Right ventricle myocardium superior (tissue), 1 donor: ENCODE measurements around the gene GFI1B. TPM values are rescaled to one million over a fixed set of nuclear protein-coding genes. Genes with fewer than 3 reads are reported as not detected.
A peak's percentile ranks its signal among the peaks of the same experiment; 100 is the strongest.

Source experiments
- ATAC-seq: fragments of 200-7000 bp; cut with Tn5 transposase; one replicate; pipeline ENCODE4 v1.9.1; 2020; ENCODE audit warnings: mild to moderate bottlenecking; ENCODE audit not compliant: poor library complexity
- DNase-seq: peaks from one replicate; pipeline ENCODE4 v3.0.0-alpha.2; 2020
- intact Hi-C: fragments of 100-400 bp; cut with DNase I; formaldehyde crosslinking; loops from one replicate; pipeline ENCODE4 v1.11.2; 2022
- long read RNA-seq: library from polyadenylated mRNA; unstranded; transcript quantifications from one replicate; pipeline ENCODE4 v2.0.0, GENCODE V29; 2021
- total RNA-seq: library from RNA; stranded (reverse); fragmentation: NEBNext Ultra II Directional; extraction: Animal tissue kit (Norgen Biotek cat#: 25700); gene quantifications from one replicate; pipeline ENCODE4 v1.2.1, GENCODE V29; 2021
- donor health status: DM: no; HTN: yes; CAD: no; lungs with severe emphysema.

GFI1B gene
- total RNA-seq: not detected
- long read RNA-seq: 0 reads

DNA sequence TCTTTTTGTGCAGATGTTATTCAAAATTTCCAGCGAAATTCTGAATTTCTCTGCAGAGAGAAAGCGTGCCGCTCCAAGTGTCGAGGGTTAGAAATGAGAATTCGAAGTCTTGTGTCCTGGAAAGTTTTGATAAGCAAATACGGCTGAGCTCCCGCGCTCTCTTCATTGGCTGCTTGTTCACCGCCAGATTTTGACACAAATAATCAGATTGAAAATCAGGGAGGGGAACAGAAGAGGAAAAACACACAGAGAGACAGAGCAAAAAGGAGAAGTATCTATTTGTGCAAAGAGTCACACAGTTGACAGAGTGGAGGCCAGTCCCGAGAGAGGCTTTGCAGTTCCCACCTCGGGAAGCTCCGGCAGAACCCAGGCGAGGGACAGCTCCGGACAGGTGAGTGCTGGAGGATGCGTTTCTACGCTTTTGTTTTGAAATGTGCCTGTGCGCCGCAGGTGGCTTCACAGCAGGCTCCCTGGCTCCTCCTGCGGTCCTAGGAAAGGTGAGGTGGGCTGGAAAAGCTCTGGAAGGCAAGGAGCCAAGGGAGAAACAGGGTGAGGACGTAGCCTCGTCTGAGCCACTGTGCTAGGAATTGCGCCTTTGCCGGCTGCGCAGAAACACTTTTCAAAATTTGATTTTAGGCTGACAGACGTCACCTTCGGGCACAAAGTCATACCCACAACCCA lies at the start of gene GFI1B:
GFI1B (plus strand) TSS at position 244 of the 681 bp plus-strand sequence. CDS start 7,985 bp downstream, outside the sequence.
- no peak for ATAC-seq
- DNase-seq: no peak
- intact Hi-C loops: loop anchor here (10.0 kb wide), 1 partner anchor 164 kb away; no protein-coding TSS in a partner anchor

DNA sequence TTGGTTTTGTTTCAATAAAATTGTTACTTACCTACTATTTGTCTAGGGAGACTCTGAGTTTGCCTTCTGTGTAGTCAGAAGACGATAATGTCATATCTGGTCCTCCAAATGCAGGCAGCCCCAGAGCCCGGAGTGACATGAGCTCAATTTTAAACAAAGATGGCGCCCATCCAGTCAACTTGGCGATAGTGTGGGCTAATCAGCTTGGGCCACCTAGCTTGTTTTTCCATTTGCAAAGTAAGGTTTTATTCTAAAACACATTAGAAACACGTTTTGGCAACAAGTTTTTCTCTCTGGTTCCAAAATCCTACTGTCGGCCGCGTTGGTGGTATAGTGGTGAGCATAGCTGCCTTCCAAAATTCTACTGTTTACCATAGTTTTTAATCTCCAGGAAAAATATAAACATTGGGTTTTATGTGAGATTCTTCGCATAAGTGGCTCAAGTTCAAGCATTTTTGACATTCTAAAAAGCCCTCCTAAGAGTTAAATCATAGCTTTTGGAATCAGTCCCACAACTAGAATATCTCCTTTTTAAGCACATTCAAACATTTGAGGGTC lies 47.2 kb upstream of the GFI1B start:
- no peak for ATAC-seq
- intact Hi-C loops: no loop called here
- DNase-seq: no peak

DNA sequence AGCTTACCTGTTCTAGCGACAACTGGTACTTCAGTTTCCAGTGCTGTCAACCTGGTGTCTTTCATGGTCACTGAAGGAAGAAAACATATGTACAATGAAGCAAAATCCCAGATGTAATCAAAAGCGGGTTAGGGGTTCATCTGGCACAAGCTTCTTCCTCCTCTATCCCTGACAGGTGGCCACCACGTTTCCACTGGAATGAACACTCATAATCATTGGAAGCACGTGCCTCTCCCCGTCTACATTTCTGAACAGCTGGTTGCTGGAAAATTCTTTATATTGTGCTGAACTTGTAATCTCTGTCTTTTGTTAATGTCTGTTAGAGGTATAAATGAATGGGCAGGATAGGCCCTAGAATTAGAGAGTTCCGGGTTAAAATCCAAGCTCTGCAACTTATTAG lies 43.5 kb upstream of the GFI1B start:
- DNase-seq: no peak
- ATAC-seq: no peak
- intact Hi-C loops: no loop called here

DNA sequence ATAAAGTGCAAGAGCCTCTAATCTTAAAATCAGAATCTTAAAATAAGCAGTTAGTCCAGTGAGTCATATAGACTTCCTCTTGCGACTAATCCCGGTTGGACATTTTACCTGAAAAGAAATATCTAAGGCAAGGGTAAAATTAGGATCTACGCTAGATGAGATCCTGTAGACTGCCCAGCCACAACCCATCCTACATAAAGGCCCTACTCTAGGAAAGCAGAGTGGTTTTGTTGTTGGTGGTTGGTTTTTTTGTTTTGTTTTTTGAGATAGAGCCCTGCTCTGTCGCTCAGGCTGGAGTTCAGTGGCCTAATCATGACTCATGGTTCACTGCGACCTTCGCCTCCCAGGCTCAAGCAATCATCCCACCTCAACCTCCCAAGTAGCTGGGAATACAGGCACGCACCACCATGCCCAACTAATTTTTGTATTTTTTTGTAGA lies 41.0 kb upstream of the GFI1B start:
- ATAC-seq (no peak), DNase-seq (no peak)
- intact Hi-C loops: no loop called here

DNA sequence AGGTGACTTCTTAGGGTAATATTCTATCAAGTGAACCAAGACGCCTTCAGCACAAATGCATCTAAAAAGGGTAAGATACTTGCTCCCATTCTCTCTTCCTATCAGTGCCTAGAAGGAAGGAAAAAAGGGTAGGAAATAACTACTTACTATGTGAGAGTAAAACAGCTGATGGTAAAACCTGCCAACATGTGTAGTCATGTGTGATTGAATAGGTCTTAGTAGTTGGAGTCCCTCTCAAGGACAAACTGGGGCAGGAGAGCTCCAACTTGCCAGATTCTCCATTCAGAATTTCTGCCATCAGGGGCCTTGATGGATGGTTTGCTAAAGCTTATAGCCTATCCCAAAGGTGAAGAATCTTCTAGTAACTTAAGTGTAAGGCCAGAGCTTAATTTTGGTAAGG lies 39.3 kb upstream of the GFI1B start:
- intact Hi-C loops: no loop called here
- ATAC-seq: no peak
- DNase-seq: no peak

DNA sequence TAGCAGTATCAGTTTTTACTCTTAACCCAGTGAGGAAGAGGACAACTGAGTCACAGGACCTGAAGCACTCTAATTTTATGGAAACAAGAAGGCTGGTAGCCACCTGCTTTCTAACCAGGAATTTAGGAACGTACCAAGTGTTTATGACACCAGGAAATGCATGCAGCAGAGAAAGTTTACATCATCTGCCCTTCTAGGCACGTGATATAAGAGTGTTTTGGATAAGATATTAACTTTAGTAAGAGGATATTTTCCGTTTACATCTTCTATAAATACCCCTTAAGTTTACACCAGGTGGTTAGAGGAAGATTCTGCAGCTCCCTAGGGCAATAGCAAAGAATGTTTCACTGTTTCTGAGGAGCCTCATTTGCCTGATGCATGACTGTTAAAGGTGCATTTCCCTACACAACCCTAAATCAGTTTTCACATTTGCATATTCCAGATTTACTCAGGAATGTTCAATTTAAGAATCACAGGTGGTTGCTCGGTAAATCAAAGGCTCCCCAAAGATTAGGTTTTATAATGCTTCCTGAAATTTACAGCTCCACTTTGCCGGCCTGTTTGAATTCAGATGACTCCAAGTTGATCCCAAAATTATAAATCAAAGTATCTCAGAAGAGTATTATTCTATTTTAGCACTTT lies 35.8 kb upstream of the GFI1B start:
- DNase-seq: no peak
- no peak for ATAC-seq
- intact Hi-C loops: no loop called here

DNA sequence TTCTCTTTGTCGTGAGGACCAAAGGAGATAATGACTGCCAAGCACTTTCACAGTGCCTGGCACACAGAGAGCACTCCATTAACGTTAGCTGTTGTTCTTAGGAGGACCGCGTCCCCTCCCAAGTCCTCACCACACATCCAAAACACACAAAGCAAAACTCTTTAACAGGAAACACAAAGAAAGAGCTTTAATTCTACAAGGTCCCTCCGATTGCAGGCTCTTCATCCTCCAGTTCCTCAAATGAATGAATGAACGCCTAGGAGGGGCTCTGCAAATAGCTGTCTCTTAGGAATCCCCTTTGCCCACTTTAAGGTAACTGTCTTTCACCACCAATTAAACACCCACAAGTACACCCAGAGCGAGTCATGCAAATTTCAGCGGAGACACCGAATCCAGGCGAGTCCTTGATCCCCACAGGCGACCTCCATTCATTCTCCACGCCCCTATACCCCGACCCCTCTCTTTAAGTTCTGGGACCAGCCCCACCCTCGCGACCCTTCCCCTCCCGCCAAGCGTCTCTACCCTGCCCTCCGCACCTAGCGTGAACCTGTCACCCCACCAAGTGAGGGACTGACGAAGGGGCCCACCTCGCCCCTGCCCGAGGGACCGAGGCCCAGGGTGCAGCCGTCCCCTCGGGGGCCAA lies 34.7 kb upstream of the GFI1B start:
- intact Hi-C loops: no loop called here
- no peak for DNase-seq
- no peak for ATAC-seq

DNA sequence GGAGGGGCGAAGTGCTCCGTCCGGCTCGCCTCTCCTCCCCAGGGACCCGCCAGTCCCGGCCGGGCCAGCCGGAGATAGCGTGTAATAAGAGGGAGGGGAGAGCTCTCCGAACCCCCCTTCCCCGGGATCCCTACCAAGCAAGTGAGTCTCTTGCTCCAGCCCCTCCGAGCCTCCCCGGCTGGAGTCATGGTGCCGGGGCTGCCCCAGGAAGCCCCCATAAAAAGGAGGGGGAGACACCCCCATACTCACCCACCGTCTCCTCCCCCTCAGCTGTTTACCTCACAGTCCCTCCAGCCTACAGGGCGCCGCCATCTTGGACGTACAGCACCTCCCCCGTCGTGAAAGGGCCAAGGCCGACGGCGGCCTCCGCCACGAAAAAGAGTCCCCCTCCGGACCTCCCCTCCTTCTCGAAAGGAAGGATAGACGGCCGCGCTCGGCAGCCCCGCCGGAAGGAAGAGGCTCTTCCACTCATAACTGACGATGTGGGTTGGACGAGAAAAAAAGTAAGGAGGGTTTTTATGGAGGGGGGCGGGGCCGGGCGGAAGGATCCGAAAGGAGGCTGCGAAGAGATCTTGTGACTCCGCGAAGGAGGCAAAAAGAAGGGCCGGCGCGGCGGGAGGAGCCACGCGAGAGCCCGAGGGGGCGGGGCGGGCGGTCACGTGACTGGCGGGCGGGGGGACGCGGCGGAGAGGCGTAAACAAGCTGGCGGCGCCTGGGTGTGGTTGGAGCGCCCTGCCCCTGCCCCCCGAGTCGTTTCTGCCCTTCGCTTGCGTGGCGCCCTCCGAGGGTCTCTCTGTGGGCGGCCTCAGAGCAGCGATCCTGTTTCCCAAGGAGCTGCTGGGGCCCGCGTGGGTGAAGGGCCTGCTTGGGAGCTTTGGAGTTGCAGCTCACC lies 34.0 kb upstream of the GFI1B start, which contains the start of gene TSC1:
TSC1 (minus strand) TSS at position 323 of the 892 bp plus-strand sequence. CDS start 15,744 bp downstream, outside the sequence.
- intact Hi-C loops: no loop called here
- ATAC-seq: peak; percentile 95

DNA sequence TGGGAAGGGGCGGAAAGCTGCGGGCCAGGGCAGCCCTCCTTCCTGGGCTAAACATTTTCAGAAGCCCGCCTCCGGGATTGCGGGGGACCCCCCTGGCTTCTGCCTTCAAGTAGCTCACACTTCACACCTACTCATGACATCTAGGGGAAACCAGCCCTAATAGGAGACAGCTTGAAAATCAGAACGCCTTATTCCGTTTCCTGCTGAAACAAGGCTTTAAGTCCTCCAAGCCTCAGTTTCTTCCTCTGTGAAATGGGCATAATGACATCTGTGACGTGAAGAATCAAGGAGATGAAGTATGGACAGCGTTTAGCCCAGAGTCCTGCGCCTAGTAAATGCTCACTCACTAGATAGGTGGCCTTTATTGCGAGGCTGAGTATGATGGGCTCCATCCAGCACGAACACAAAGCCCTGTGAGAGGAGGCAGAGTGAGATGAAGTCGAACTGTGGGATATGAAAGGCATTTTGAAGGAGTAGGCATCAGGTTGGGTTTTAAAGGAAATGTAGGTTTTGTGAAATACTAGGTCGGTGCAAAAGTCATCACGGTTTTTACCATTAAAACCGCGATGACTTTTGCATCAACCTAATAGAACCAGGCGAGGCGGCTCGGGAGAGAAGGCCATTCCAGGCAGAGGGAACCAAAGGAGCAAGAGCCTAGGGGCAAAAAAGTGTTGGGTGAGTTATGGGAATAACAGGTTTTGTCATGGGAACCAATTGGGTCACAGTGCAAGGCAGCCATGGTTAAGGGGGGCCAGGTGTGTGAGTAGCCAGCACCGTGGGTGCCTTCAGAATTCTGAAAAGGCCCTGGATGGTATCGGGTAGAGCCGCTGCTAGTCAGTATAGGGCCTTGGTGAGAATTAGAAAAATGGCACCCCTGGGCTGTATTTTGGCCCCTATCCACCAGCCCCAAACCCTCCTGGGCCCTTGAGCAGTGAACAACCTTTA lies 33.0 kb upstream of the GFI1B start:
- no peak for ATAC-seq
- intact Hi-C loops: no loop called here
- no peak for DNase-seq

More for the DNA sequence above, 34.0 kb upstream of the GFI1B start, which contains the start of gene TSC1:
- DNase-seq: peak; percentile 98

DNA sequence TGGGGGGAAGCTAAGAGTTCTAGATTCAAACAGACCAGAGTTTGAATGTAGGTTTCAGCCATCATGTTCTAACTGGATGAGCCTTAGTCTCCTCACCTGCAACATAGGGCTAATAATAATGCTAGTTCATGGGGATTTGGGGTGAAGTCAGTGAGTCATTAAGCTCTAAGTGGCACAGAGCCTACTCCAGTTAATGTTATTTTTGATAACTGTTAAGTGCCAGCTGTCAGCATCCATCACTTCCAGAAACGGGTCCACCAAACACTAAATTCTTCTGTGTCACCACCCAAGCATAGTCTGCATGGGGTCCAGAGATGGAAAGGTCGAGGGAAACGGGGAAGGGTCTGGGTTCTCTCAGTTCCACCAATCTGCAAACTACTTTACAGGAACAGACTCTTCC lies 32.3 kb upstream of the GFI1B start:
- ATAC-seq (no peak), DNase-seq (no peak)
- intact Hi-C loops: no loop called here

DNA sequence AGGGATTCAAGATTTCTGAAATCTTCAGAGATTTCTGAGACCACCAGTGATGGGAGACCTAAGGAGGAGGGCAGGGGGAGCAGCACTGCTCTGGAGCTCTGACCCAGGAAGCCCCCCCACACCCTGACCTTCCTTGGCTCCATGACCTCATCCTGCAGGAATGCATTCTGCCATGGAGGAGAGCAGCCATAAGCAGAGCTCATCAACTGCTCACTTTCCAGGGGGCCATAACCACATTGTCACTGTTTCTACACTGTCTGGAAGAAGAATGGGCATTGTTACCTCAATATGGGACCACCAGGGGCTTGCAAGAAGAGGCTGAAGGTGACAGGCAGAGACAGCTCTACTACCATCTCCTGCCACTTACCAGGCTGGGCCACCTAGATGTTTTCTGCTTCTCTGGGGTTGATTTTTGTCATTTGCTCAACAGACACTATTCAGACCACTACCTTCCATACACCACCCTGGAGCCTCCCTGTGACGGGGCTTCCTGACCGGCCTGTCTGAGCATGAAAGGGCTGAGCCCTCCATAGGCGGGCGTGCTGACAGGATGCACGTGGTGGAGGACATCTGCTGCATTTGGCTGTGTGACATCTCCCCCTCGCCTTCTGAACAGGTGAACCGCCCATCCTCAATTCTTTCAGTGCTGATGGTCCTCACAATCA lies 31.7 kb upstream of the GFI1B start:
- ATAC-seq: no peak
- intact Hi-C loops: no loop called here
- DNase-seq: no peak

DNA sequence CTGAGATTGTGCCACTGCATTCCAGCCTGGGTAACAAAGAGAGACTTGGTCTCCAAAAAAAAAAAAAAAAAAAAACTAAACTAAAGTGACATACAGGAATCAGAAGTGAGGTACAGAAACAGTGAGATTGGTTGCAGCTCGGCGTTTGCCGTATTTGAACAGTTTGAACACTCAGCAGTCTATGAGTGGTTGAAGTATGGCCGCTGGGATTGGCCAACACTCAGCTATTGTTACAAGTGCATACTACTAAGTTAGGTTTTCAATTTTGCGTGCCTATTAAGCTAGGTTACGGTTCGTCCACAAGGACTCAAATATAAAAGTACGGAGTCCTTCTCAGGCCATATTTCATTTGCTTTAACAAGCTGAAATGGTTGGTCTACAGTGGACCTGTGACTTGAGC lies 30.7 kb upstream of the GFI1B start:
- intact Hi-C loops: no loop called here
- DNase-seq: no peak
- no peak for ATAC-seq

DNA sequence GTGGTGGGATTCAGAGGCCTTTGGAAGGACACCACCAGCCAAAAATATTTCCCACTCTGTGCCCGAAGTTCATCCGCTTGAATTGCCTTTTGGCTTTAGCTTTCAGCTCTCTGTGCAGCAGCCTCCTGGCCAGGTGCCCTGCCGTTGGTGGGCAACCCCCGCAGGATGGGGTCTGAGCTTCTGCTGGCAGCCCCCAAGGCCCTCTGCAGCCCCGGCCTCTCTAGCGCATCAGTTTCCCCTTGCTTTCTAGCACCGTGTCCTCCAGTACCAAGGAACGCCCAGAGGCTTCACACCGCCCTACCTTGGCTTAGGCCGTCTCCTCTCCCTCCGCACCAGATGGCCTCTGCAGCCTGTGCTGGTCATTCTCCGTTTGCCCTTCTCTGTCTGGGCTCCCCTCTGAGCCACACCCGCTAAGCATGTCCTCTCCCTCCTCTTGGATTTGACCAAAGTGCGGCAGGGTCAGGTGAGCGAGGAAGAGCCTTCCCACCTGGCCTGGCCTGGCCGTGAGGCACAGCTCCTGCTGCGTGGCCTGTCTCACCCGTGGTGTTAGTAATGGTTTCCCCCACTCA lies 29.9 kb upstream of the GFI1B start:
- intact Hi-C loops: no loop called here
- no peak for DNase-seq
- no peak for ATAC-seq

DNA sequence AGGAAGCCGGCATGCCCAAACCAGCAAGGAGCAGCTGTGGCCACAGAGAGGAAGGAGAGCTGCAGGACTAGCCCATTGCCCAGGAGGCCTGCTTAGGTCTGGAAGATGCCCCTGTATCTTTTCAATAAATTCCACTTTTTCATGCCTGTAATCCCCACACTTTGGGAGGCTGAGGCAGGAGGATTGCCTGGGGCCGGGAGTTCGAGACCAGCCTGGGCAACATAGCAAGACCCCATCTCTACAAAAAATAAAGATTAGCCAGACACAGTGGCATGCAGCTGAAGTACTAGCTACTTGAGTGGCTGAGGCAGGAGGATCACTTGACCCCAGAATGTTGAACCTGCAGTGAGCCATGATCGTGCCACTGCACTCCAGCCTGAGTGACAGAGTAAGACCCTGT lies 28.8 kb upstream of the GFI1B start:
- no peak for DNase-seq
- intact Hi-C loops: no loop called here

DNA sequence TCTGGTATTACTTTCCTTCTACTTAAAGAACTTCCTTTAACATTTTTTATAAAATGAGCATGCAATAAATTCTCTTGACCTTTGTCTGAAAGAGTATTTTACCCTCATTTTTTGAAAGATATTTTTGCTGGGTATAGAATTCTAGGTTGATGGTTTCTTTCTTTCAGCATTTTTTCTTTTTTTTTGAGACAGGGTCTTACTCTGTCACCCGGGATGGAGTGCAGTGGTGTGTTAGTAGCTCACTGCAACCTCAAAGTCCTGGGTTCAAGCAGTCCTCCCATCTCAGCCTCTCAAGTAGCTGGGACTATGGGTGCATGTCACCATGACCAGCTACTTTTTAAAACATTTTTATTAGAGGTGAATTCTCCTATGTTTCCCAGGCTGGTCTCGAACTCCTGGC lies 23.4 kb upstream of the GFI1B start:
- no peak for ATAC-seq
- intact Hi-C loops: no loop called here
- no peak for DNase-seq

More for the DNA sequence above, 28.8 kb upstream of the GFI1B start:
- no peak for ATAC-seq

DNA sequence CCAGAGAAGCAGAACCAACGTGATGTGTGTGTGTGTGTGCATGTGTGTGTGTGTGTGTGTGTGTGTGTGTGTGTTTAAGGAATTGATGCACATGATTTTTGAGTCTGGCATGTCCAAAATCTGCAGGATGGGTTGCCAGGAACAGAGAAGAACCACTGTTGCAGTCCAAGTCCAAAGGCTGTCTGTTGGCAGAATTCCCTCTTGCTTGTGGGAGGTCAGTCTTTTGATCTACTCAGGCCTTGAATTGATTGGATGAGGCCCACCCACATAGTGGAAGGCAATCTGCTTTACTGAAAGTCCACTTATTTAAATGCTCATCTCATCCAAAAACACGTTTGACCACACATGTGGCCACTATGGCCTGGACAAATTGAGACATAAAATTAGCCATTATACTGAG lies 22.7 kb upstream of the GFI1B start:
- ATAC-seq: no peak
- no peak for DNase-seq
- intact Hi-C loops: no loop called here

DNA sequence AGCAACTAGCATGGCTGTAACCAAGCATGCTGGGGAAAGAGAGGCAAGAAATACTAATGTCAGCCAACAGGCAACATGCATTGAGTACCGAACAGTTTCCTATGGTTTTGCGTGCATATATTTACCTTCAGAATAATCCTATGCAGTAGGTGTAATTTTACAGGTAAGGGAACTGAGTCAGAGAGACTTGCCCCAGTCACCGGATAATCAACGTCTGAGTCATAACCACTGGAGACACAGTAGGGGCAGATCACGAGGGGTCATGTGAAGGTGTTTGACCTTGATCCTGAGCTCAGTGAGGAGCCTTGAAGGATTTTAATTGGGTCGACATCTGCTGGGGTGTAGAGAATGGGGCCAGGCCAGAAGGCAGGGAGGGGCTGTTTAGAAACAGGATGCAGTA lies 20.7 kb upstream of the GFI1B start:
- intact Hi-C loops: no loop called here
- no peak for ATAC-seq
- no peak for DNase-seq
